ENCODE measurements around the gene RABIF.

DNA sequence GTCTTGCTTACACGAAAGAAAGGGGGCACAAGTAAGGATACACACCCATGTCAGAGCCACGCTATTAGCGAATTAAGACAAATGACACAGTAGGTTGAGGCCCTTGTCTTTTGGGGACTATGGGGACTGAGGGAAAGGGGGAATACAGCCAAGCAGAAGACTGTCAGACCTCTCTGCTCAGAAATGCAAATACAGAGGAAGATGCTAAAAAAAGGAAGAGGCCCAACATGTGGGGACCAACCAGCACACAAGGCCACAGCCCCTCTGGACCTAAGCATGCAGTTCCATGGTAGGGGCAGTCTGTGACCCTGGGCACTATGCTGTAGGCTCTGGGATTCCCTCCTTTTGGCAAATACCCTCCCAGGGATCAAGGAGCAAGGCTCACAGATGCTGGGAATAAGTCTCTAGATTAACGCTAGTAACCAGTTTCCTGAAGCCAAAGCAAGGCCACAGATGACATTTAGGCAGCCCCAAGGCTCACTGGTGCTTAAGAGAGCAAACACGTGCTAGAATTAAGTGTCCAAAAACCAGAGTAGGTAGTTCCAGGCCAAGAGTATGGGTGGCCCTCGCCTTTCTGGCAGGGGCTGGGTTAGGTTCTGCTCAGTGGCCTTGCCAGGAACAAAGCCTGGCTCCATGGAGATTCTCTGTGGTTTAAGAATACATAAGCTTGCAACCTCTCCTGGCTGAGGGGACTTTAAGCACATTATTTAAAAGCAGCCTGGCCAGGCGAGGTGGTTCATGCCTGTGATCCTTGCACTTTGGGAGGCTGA, 38.2 kb downstream of the RABIF start:
- TF ChIP-seq, protein P1, sequence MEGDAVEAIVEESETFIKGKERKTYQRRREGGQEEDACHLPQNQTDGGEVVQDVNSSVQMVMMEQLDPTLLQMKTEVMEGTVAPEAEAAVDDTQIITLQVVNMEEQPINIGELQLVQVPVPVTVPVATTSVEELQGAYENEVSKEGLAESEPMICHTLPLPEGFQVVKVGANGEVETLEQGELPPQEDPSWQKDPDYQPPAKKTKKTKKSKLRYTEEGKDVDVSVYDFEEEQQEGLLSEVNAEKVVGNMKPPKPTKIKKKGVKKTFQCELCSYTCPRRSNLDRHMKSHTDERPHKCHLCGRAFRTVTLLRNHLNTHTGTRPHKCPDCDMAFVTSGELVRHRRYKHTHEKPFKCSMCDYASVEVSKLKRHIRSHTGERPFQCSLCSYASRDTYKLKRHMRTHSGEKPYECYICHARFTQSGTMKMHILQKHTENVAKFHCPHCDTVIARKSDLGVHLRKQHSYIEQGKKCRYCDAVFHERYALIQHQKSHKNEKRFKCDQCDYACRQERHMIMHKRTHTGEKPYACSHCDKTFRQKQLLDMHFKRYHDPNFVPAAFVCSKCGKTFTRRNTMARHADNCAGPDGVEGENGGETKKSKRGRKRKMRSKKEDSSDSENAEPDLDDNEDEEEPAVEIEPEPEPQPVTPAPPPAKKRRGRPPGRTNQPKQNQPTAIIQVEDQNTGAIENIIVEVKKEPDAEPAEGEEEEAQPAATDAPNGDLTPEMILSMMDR (IDR thresholded peaks at IDR 0.05; ENCODE audit: insufficient read depth, low read depth, low read length) = no peak
- TF ChIP-seq EZH2 (IDR thresholded peaks at IDR 0.05; ENCODE audit: insufficient read depth, low read length) = no peak
